B cell (primary cell): ENCODE data around the gene CDK2.

Experiments
- EZH2 ChIP-seq: IDR thresholded peaks from 2 replicates; pipeline ENCODE4 v1.6.1; 2012; ENCODE audit warnings: borderline replicate concordance, low read depth, mild to moderate bottlenecking, moderate library complexity, low read length; ENCODE audit not compliant: insufficient read depth, poor library complexity, severe bottlenecking
- TF ChIP-seq, protein P1 (sequence below): fragments of 200-600 bp; IDR thresholded peaks from one replicate; pipeline ENCODE4 v1.8.0; 2022; ENCODE audit warnings: antibody characterized with exemption, mild to moderate bottlenecking

DNA sequence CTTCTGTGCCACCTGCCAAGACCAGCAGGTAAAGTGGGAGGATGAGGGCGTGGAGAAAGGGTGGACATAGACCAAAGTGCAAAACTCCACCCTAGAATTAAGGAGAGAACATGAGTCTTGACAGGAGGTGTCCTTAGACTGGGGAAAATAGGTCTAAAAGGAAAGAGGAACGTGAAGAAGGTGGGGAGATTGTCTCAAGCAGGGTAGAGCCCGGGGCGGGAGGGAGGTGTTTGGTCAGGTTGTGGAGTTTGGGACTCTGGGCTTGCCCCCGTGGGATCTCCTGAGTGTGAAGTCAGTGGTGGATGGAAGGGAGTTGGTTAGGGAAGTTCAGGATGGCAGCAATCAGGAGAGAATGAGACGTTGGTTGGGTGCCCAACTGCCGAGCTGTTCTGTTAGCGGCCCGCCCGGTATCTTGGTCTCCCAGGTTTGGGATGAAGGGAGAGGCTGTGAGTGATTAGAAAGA is 35.3 kb upstream of the CDK2 start:
- TF ChIP-seq, protein P1, sequence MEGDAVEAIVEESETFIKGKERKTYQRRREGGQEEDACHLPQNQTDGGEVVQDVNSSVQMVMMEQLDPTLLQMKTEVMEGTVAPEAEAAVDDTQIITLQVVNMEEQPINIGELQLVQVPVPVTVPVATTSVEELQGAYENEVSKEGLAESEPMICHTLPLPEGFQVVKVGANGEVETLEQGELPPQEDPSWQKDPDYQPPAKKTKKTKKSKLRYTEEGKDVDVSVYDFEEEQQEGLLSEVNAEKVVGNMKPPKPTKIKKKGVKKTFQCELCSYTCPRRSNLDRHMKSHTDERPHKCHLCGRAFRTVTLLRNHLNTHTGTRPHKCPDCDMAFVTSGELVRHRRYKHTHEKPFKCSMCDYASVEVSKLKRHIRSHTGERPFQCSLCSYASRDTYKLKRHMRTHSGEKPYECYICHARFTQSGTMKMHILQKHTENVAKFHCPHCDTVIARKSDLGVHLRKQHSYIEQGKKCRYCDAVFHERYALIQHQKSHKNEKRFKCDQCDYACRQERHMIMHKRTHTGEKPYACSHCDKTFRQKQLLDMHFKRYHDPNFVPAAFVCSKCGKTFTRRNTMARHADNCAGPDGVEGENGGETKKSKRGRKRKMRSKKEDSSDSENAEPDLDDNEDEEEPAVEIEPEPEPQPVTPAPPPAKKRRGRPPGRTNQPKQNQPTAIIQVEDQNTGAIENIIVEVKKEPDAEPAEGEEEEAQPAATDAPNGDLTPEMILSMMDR, result no peak
- TF ChIP-seq EZH2, result no peak
